ENCODE results near the gene GPX6. TPM values are rescaled to one million over a fixed set of nuclear protein-coding genes. Genes with fewer than 3 reads are reported as not detected.
"Not testable (repeated sequence)": the region's sequence is repeated elsewhere in the genome, so short reads cannot be mapped to it uniquely, and the experiment has no call there.

The GPX6 gene
- total RNA-seq, 1 donor from 2014 or later, result not detected

GRCh38 chr6:28480253-28480932 is 35.2 kb downstream of the GPX6 start:
- DNase-seq, result no peak

- DNase-seq, result no peak
Observed at GRCh38 chr6:28478518-28478917, 37.1 kb downstream of the GPX6 start.

- DNase-seq, result peak; percentile 82
Observed at GRCh38 chr6:28474441-28475219, 41.0 kb downstream of the GPX6 start.

GRCh38 chr6:28469153-28469745 is 46.3 kb downstream of the GPX6 start:
- DNase-seq, result not testable (repeated sequence)

GRCh38 chr6:28468056-28468455 is 47.5 kb downstream of the GPX6 start:
- DNase-seq, result no peak

- no peak for DNase-seq
Observed at GRCh38 chr6:28462401-28462800, 53.2 kb downstream of the GPX6 start.

- no peak for DNase-seq
Observed at GRCh38 chr6:28458568-28458967, 57.0 kb downstream of the GPX6 start.

Other genes starting within 250 kb of the GPX6 start
- gene ZSCAN26, start 248.7 kb downstream of the GPX6 start, total RNA-seq, result 20.5 TPM
- gene PGBD1, start 234.2 kb downstream of the GPX6 start, total RNA-seq, result 8.5 TPM
- gene ZSCAN31, start 179.6 kb downstream of the GPX6 start, total RNA-seq, result 14.3 TPM
- gene ZKSCAN3, start 165.8 kb downstream of the GPX6 start, total RNA-seq, result 9.8 TPM
- 11.8 TPM for gene ZSCAN12, start 116.0 kb downstream of the GPX6 start, total RNA-seq
- gene ZSCAN23, start 72.3 kb downstream of the GPX6 start, total RNA-seq, result 7.3 TPM
- not detected for gene GPX5, start 10.1 kb upstream of the GPX6 start, total RNA-seq